ENCODE measurements around the gene NME9.

Gene NME9

GRCh38 chr3:138297059-138297607, 32.5 kb downstream of the NME9 start:
- Histone ChIP-seq H3K36me3 (ENCODE audit: insufficient read depth, low read length) (peaks cover 74% of the 10 kb centered on the region), H3K9ac (ENCODE audit: low read depth, low read length) (no peak overlapping the region), H3K4me2 (ENCODE audit: low read length) (no peak overlapping the region), H3K4me1 (ENCODE audit: control insufficient read depth, insufficient read depth, low read length) (no peaks in the 10 kb centered on the region), H3K4me3 (ENCODE audit: low read length) (no peak overlapping the region), H3K9me3 (replicated peaks; ENCODE audit: low read length) (no peaks in the 10 kb centered on the region), H3K27me3 (ENCODE audit: control insufficient read depth, insufficient read depth, low read length) (no peaks in the 10 kb centered on the region)

- H3K36me3 ChIP-seq (ENCODE audit: insufficient read depth, low read length) = peaks cover 76% of the 10 kb centered on the region
- H3K9ac ChIP-seq (ENCODE audit: low read depth, low read length) = no peak overlapping the region
- no peaks in the 10 kb centered on the region for H3K27me3 ChIP-seq (ENCODE audit: control insufficient read depth, insufficient read depth, low read length)
- H3K4me3 ChIP-seq (ENCODE audit: low read length) = no peak overlapping the region
- no peaks in the 10 kb centered on the region for H3K9me3 ChIP-seq (replicated peaks; ENCODE audit: low read length)
- no peaks in the 10 kb centered on the region for H3K4me1 ChIP-seq (ENCODE audit: control insufficient read depth, insufficient read depth, low read length)
- H3K4me2 ChIP-seq (ENCODE audit: low read length) = no peak overlapping the region
These were observed 33.0 kb downstream of the NME9 start for GRCh38 chr3:138296639-138297038.

GRCh38 chr3:138289701-138290100, 40.0 kb downstream of the NME9 start:
- no peaks in the 10 kb centered on the region for H3K4me1 ChIP-seq (ENCODE audit: control insufficient read depth, insufficient read depth, low read length)
- no peaks in the 10 kb centered on the region for H3K9me3 ChIP-seq (replicated peaks; ENCODE audit: low read length)
- H3K27me3 ChIP-seq (ENCODE audit: control insufficient read depth, insufficient read depth, low read length) = no peaks in the 10 kb centered on the region
- no peak overlapping the region for H3K9ac ChIP-seq (ENCODE audit: low read depth, low read length)
- no peak overlapping the region for H3K4me3 ChIP-seq (ENCODE audit: low read length)
- peaks cover 81% of the 10 kb centered on the region for H3K36me3 ChIP-seq (ENCODE audit: insufficient read depth, low read length)
- no peak overlapping the region for H3K4me2 ChIP-seq (ENCODE audit: low read length)

- H3K27me3 ChIP-seq (ENCODE audit: control insufficient read depth, insufficient read depth, low read length) = no peaks in the 10 kb centered on the region
- H3K9ac ChIP-seq (ENCODE audit: low read depth, low read length) = no peak overlapping the region
- H3K4me3 ChIP-seq (ENCODE audit: low read length) = no peak overlapping the region
- H3K9me3 ChIP-seq (replicated peaks; ENCODE audit: low read length) = no peaks in the 10 kb centered on the region
- peaks cover 84% of the 10 kb centered on the region for H3K36me3 ChIP-seq (ENCODE audit: insufficient read depth, low read length)
- H3K4me2 ChIP-seq (ENCODE audit: low read length) = no peak overlapping the region
- no peaks in the 10 kb centered on the region for H3K4me1 ChIP-seq (ENCODE audit: control insufficient read depth, insufficient read depth, low read length)
These were observed 40.4 kb downstream of the NME9 start for GRCh38 chr3:138289260-138289659.

- peaks cover 67% of the 10 kb centered on the region for H3K36me3 ChIP-seq (ENCODE audit: insufficient read depth, low read length)
- no peaks in the 10 kb centered on the region for H3K27me3 ChIP-seq (ENCODE audit: control insufficient read depth, insufficient read depth, low read length)
- no peak overlapping the region for H3K4me3 ChIP-seq (ENCODE audit: low read length)
- H3K4me2 ChIP-seq (ENCODE audit: low read length) = no peak overlapping the region
- no peaks in the 10 kb centered on the region for H3K9me3 ChIP-seq (replicated peaks; ENCODE audit: low read length)
- no peak overlapping the region for H3K9ac ChIP-seq (ENCODE audit: low read depth, low read length)
- no peaks in the 10 kb centered on the region for H3K4me1 ChIP-seq (ENCODE audit: control insufficient read depth, insufficient read depth, low read length)
These were observed 44.6 kb downstream of the NME9 start for GRCh38 chr3:138284957-138285477.

GRCh38 chr3:138284079-138284478, 45.6 kb downstream of the NME9 start:
- no peaks in the 10 kb centered on the region for H3K4me1 ChIP-seq (ENCODE audit: control insufficient read depth, insufficient read depth, low read length)
- H3K36me3 ChIP-seq (ENCODE audit: insufficient read depth, low read length) = peaks cover 59% of the 10 kb centered on the region
- no peak overlapping the region for H3K4me2 ChIP-seq (ENCODE audit: low read length)
- no peaks in the 10 kb centered on the region for H3K9me3 ChIP-seq (replicated peaks; ENCODE audit: low read length)
- no peaks in the 10 kb centered on the region for H3K27me3 ChIP-seq (ENCODE audit: control insufficient read depth, insufficient read depth, low read length)
- H3K9ac ChIP-seq (ENCODE audit: low read depth, low read length) = no peak overlapping the region
- no peak overlapping the region for H3K4me3 ChIP-seq (ENCODE audit: low read length)

GRCh38 chr3:138282836-138283235, 46.8 kb downstream of the NME9 start:
- Histone ChIP-seq H3K4me1 (ENCODE audit: control insufficient read depth, insufficient read depth, low read length) (no peaks in the 10 kb centered on the region), H3K4me3 (ENCODE audit: low read length) (no peak overlapping the region), H3K9me3 (replicated peaks; ENCODE audit: low read length) (no peaks in the 10 kb centered on the region), H3K36me3 (ENCODE audit: insufficient read depth, low read length) (peaks cover 52% of the 10 kb centered on the region), H3K9ac (ENCODE audit: low read depth, low read length) (no peak overlapping the region), H3K27me3 (ENCODE audit: control insufficient read depth, insufficient read depth, low read length) (no peaks in the 10 kb centered on the region), H3K4me2 (ENCODE audit: low read length) (no peak overlapping the region)

GRCh38 chr3:138281561-138281960, 48.1 kb downstream of the NME9 start:
- H3K4me1 ChIP-seq (ENCODE audit: control insufficient read depth, insufficient read depth, low read length) = no peaks in the 10 kb centered on the region
- no peak overlapping the region for H3K4me3 ChIP-seq (ENCODE audit: low read length)
- no peak overlapping the region for H3K4me2 ChIP-seq (ENCODE audit: low read length)
- no peak overlapping the region for H3K9ac ChIP-seq (ENCODE audit: low read depth, low read length)
- H3K27me3 ChIP-seq (ENCODE audit: control insufficient read depth, insufficient read depth, low read length) = no peaks in the 10 kb centered on the region
- peaks cover 54% of the 10 kb centered on the region for H3K36me3 ChIP-seq (ENCODE audit: insufficient read depth, low read length)
- no peaks in the 10 kb centered on the region for H3K9me3 ChIP-seq (replicated peaks; ENCODE audit: low read length)

- Histone ChIP-seq H3K9ac (ENCODE audit: low read depth, low read length) (no peak overlapping the region), H3K4me1 (ENCODE audit: control insufficient read depth, insufficient read depth, low read length) (no peaks in the 10 kb centered on the region), H3K36me3 (ENCODE audit: insufficient read depth, low read length) (peaks cover 62% of the 10 kb centered on the region), H3K27me3 (ENCODE audit: control insufficient read depth, insufficient read depth, low read length) (no peaks in the 10 kb centered on the region), H3K4me2 (ENCODE audit: low read length) (no peak overlapping the region), H3K9me3 (replicated peaks; ENCODE audit: low read length) (no peaks in the 10 kb centered on the region), H3K4me3 (ENCODE audit: low read length) (no peak overlapping the region)
These were observed 58.4 kb downstream of the NME9 start for GRCh38 chr3:138271189-138271794.

- Histone ChIP-seq H3K9me3 (replicated peaks; ENCODE audit: low read length) (no peaks in the 10 kb centered on the region), H3K4me3 (ENCODE audit: low read length) (no peak overlapping the region), H3K4me2 (ENCODE audit: low read length) (no peak overlapping the region), H3K9ac (ENCODE audit: low read depth, low read length) (no peak overlapping the region), H3K36me3 (ENCODE audit: insufficient read depth, low read length) (peaks cover 65% of the 10 kb centered on the region), H3K4me1 (ENCODE audit: control insufficient read depth, insufficient read depth, low read length) (no peaks in the 10 kb centered on the region), H3K27me3 (ENCODE audit: control insufficient read depth, insufficient read depth, low read length) (no peaks in the 10 kb centered on the region)
These were observed 59.4 kb downstream of the NME9 start for GRCh38 chr3:138270245-138270644.

- peaks cover 57% of the 10 kb centered on the region for H3K36me3 ChIP-seq (ENCODE audit: insufficient read depth, low read length)
- H3K27me3 ChIP-seq (ENCODE audit: control insufficient read depth, insufficient read depth, low read length) = no peaks in the 10 kb centered on the region
- H3K9me3 ChIP-seq (replicated peaks; ENCODE audit: low read length) = no peaks in the 10 kb centered on the region
- no peak overlapping the region for H3K9ac ChIP-seq (ENCODE audit: low read depth, low read length)
- no peaks in the 10 kb centered on the region for H3K4me1 ChIP-seq (ENCODE audit: control insufficient read depth, insufficient read depth, low read length)
- no peak overlapping the region for H3K4me3 ChIP-seq (ENCODE audit: low read length)
- H3K4me2 ChIP-seq (ENCODE audit: low read length) = no peak overlapping the region
These were observed 62.6 kb downstream of the NME9 start for GRCh38 chr3:138267083-138267482.

GRCh38 chr3:138265745-138266144, 63.9 kb downstream of the NME9 start:
- H3K36me3 ChIP-seq (ENCODE audit: insufficient read depth, low read length) = peaks cover 48% of the 10 kb centered on the region

More at GRCh38 chr3:138265745-138266144, 63.9 kb downstream of the NME9 start:
- Histone ChIP-seq H3K4me3 (ENCODE audit: low read length) (no peak overlapping the region), H3K4me2 (ENCODE audit: low read length) (no peak overlapping the region), H3K27me3 (ENCODE audit: control insufficient read depth, insufficient read depth, low read length) (no peaks in the 10 kb centered on the region), H3K9ac (ENCODE audit: low read depth, low read length) (no peak overlapping the region), H3K4me1 (ENCODE audit: control insufficient read depth, insufficient read depth, low read length) (no peaks in the 10 kb centered on the region), H3K9me3 (replicated peaks; ENCODE audit: low read length) (no peaks in the 10 kb centered on the region)
